PFSK-1 (cell line): ENCODE measurements around the gene RPIA.

Experiments
- SIN3A ChIP-seq: IDR thresholded peaks from 2 replicates; pipeline ENCODE4 v1.6.1; 2012; ENCODE audit warnings: mild to moderate bottlenecking, low read length, moderate library complexity, borderline replicate concordance; ENCODE audit not compliant: insufficient read depth
- TF ChIP-seq, protein P1 (sequence below), 2 experiments: IDR thresholded peaks; 2 replicates each; pipeline versions ENCODE4 v1.6.1 to v1.8.0; 2011 to 2012; ENCODE audit warnings: low read depth in 2 of 2, low read length in 2 of 2, control low read depth in 1 of 2, inconsistent platforms in 1 of 2, mild to moderate bottlenecking in 1 of 2, moderate library complexity in 1 of 2; ENCODE audit not compliant: insufficient read depth in 1 of 2

- TF ChIP-seq, protein P1, sequence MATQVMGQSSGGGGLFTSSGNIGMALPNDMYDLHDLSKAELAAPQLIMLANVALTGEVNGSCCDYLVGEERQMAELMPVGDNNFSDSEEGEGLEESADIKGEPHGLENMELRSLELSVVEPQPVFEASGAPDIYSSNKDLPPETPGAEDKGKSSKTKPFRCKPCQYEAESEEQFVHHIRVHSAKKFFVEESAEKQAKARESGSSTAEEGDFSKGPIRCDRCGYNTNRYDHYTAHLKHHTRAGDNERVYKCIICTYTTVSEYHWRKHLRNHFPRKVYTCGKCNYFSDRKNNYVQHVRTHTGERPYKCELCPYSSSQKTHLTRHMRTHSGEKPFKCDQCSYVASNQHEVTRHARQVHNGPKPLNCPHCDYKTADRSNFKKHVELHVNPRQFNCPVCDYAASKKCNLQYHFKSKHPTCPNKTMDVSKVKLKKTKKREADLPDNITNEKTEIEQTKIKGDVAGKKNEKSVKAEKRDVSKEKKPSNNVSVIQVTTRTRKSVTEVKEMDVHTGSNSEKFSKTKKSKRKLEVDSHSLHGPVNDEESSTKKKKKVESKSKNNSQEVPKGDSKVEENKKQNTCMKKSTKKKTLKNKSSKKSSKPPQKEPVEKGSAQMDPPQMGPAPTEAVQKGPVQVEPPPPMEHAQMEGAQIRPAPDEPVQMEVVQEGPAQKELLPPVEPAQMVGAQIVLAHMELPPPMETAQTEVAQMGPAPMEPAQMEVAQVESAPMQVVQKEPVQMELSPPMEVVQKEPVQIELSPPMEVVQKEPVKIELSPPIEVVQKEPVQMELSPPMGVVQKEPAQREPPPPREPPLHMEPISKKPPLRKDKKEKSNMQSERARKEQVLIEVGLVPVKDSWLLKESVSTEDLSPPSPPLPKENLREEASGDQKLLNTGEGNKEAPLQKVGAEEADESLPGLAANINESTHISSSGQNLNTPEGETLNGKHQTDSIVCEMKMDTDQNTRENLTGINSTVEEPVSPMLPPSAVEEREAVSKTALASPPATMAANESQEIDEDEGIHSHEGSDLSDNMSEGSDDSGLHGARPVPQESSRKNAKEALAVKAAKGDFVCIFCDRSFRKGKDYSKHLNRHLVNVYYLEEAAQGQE (IDR thresholded peaks at IDR 0.05; ENCODE audit: insufficient read depth in 1 of 2, low read depth in 2 of 2, low read length in 2 of 2) = no peak
- TF ChIP-seq SIN3A = no peak
Measured at GRCh38 chr2:88735133-88735532, 43.7 kb downstream of the RPIA start.
